ENCODE data around the gene CCDC40.

The CCDC40 gene

DNA sequence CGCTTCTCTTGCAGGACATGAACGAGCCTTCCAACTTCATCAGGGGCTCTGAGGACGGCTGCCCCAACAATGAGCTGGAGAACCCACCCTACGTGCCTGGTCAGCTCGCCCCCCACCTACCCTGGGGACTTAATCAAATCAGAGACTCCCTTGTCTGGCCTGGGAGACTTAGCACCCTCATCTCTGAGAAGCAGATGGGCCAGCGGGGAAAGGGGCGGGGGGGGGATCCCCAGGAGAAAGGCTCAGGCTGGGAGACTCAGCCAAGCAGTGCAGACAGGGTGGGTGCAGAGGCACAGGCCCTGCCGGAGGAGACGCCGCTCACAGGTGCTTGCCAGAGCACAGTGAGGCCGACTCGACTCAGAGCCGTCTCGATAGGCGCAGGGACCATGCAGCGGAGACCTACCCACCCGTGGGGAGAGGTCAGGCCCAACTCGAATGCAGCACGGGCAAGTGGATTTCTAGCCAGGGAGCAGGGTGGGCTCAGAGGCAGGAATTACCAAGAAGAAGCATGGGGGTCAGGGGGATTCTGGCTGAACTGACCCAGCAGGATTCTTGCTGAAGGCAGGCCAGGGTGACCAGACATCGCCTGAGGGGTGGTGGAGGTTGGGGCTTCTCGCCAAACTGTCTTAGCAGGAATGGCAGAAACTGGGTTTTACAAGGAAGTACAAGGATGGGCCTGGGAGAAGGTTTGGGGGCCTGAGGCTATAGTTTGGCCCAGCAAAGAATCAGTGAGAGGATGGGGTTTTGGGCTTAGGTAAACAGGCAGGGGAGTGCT lies 74.7 kb downstream of the CCDC40 start:
- DNase-seq (ENCODE audit: low read depth in 2 of 2, low spot score in 1 of 2): no peak

DNA sequence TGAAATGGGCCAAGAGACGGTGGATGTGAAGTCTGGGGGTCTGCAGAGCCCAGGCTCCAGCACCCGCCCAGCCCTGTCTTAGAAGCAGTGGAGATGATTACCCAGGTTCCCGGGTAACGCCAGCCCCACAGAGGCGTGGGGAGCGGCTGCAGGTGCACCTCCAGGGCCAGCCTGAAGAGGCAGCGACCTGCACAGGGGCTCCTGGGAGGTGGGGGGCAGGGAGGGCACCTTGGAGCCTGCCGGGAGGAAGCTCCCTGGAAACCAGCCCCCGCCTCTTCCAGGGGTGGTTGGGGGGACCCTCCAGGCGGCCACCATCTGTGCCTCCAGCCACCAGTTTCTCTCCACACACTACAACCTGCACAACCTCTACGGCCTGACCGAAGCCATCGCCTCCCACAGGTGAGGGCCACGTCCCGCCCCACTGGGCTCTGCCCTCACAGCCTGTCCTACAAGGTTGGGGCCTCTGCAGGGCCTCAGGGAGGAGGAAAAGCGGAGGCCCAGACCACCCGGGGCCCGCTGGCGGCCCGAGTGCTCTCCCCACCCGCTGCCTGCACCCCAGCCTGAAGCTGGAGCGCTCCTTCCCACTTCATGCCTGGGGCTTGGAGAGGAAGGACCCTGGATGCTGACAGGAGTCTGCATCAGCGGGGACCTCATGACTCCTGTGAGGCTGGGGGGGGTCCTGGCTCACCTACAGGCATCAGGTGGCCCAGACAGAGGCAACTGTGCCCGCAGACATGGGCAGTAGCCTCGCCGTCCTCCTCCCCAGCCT lies 75.4 kb downstream of the CCDC40 start:
- DNase-seq (ENCODE audit: low read depth in 2 of 2, low spot score in 1 of 2): no peak

GRCh38 chr17:80112471-80113032 lies 76.1 kb downstream of the CCDC40 start:
- DNase-seq (ENCODE audit: low read depth in 2 of 2, low spot score in 1 of 2): no peak

- DNase-seq (ENCODE audit: low read depth in 2 of 2, low spot score in 1 of 2): no peak
These were observed 76.6 kb downstream of the CCDC40 start for GRCh38 chr17:80113033-80113484.

GRCh38 chr17:80114758-80115157 lies 78.3 kb downstream of the CCDC40 start:
- DNase-seq (ENCODE audit: low read depth in 2 of 2, low spot score in 1 of 2): no peak

GRCh38 chr17:80115159-80115558 lies 78.7 kb downstream of the CCDC40 start:
- DNase-seq (ENCODE audit: low read depth in 2 of 2, low spot score in 1 of 2): no peak

- no peak for DNase-seq (ENCODE audit: low read depth in 2 of 2, low spot score in 1 of 2)
These were observed 80.0 kb downstream of the CCDC40 start for GRCh38 chr17:80116276-80116920.

DNA sequence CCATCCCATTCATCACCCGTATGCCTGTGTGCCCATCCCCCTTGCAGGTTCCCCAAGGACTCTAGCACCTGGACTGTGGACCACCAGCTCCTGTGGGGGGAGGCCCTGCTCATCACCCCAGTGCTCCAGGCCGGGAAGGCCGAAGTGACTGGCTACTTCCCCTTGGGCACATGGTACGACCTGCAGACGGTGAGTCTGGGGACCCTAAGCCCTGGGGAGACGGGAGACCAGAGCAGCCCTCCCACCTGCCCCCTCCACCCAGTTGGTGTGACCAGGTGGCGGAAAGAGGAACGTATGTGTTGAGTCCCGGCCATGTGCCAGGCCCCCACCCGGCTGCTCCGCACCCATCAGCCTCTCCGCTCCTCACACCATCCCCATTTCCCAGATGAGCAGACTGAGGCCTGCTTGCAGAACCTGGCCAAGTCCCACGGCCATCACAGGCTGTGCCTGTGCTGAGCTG lies 80.5 kb downstream of the CCDC40 start:
- DNase-seq (ENCODE audit: low read depth in 2 of 2, low spot score in 1 of 2): no peak

DNA sequence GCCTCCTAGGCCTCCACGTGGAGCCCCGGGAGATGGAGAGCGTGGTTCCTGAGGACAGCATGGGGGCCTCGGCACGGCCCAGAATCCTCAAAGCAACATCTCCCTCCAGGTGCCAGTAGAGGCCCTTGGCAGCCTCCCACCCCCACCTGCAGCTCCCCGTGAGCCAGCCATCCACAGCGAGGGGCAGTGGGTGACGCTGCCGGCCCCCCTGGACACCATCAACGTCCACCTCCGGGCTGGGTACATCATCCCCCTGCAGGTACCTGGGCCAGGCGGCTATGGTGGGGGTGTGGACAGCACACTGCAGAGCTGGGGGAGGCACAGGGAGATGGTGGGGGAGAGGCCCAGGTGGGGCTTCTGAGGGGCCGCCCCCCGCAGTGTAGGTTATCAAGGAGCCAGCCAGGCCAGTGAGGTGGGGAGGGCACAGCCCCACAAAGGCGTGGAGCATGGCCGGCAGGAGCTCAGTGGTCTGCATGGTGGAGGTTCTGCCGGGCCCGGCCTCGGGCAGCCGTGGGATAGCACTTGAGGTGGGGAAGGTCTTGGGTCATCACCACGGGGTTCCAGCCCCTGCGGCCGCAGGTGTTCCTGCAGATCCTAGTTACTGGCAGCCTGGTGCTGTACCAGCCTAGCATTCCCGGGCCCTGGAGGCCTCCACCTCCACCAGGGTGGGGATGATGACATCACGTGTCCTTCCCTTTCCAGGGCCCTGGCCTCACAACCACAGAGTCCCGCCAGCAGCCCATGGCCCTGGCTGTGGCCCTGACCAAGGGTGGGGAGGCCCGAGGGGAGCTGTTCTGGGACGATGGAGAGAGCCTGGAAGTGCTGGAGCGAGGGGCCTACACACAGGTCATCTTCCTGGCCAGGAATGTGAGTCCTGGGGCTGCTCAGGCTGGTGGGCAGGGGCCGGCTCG lies 81.3 kb downstream of the CCDC40 start:
- DNase-seq (ENCODE audit: low read depth in 2 of 2, low spot score in 1 of 2): no peak

- DNase-seq (ENCODE audit: low read depth in 2 of 2, low spot score in 1 of 2): no peak
These were observed 82.3 kb downstream of the CCDC40 start for GRCh38 chr17:80118601-80119270.

DNA sequence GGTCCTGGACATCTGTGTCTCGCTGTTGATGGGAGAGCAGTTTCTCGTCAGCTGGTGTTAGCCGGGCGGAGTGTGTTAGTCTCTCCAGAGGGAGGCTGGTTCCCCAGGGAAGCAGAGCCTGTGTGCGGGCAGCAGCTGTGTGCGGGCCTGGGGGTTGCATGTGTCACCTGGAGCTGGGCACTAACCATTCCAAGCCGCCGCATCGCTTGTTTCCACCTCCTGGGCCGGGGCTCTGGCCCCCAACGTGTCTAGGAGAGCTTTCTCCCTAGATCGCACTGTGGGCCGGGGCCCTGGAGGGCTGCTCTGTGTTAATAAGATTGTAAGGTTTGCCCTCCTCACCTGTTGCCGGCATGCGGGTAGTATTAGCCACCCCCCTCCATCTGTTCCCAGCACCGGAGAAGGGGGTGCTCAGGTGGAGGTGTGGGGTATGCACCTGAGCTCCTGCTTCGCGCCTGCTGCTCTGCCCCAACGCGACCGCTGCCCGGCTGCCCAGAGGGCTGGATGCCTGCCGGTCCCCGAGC lies 82.9 kb downstream of the CCDC40 start:
- DNase-seq (ENCODE audit: low read depth in 2 of 2, low spot score in 1 of 2): no peak

- no peak for DNase-seq (ENCODE audit: low read depth in 2 of 2, low spot score in 1 of 2)
These were observed 83.4 kb downstream of the CCDC40 start for GRCh38 chr17:80119839-80120238.

- DNase-seq (ENCODE audit: low read depth in 2 of 2, low spot score in 1 of 2): no peak
These were observed 85.7 kb downstream of the CCDC40 start for GRCh38 chr17:80122026-80122575.

GRCh38 chr17:80122926-80123505 lies 86.6 kb downstream of the CCDC40 start:
- DNase-seq (ENCODE audit: low read depth in 2 of 2, low spot score in 1 of 2): no peak

GRCh38 chr17:80123791-80124190 lies 87.3 kb downstream of the CCDC40 start:
- DNase-seq (ENCODE audit: low read depth in 2 of 2, low spot score in 1 of 2): no peak

DNA sequence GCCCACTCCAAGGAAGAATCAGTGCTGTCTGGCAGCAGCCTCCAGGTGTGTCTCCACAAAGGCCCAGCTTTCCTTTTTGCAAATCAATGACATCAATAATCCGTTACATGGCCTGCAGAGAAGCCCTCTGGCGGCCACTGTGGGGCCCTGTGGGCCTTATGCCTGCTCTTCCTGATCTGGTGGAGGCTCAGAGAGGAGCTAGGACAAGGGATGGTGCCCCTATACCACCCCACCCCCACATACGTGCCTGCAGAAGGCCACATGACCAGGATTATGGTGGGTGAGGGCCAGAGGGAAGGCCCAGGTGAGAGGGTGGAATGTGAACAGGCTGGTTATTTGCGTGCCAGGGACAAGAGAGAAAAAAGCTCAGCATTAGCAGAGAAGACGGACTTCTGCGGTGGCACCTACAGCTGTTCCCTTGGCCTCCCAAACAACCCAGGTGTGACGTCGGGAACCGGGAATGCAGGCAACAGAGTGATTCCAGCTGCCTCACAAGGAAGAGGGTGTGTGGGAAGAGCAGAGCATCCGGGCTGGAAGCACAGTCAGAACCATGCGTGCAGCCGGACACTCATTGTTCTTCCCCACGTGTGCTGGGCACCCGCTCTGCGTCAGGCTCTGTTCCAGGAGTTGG lies 88.0 kb downstream of the CCDC40 start:
- no peak for DNase-seq (ENCODE audit: low read depth in 2 of 2, low spot score in 1 of 2)

GRCh38 chr17:80125656-80126448 lies 89.4 kb downstream of the CCDC40 start:
- DNase-seq (ENCODE audit: low read depth in 2 of 2, low spot score in 1 of 2): no peak

DNA sequence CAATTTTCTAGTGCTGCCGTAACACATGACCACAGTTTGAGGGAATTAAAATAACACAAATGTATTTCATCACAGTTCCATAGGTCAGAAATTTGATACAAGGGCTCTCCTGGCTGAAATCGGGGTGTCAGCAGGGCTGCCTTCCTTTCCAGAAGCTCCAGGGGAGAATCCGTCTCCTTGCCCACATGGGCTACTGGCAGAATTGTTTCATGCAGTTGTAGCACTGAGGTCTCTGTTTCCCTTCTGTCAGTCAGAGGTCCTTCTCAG lies 89.9 kb downstream of the CCDC40 start:
- no peak for DNase-seq (ENCODE audit: low read depth in 2 of 2, low spot score in 1 of 2)

Measured in stimulated activated CD8-positive, alpha-beta memory T cell treated with anti-CD3 and anti-CD28 coated beads, Interleukin-4, amount 100 ng/mL, for 4 hours (primary cell).